Measurements from ENCODE around the gene ZGPAT. TPM values are rescaled to one million over a fixed set of nuclear protein-coding genes. Genes with fewer than 3 reads are reported as not detected.

ZGPAT gene
- polyA plus RNA-seq, 1 donor from 2014 or later = 59.4 TPM

- Mint-ChIP-seq H3K4me3 (peak overlapping the region in 1 of 4 donors; percentile 45), H3K4me1 (peaks cover 0 to 2% (median 0%) of the 10 kb centered on the region in 3 donors), H3K27ac (peak overlapping the region in 1 of 3 donors; percentile 71), H3K9me3 (no peaks in the 10 kb centered on the region), H3K27me3 (no peaks in the 10 kb centered on the region), H3K36me3 (no peaks in the 10 kb centered on the region)
Observed at GRCh38 chr20:63686492-63687321, 21.1 kb upstream of the ZGPAT start.

- Mint-ChIP-seq H3K36me3 (no peaks in the 10 kb centered on the region), H3K4me3 (no peak overlapping the region), H3K4me1 (peaks cover 0 to 2% (median 0%) of the 10 kb centered on the region in 3 donors), H3K27me3 (no peaks in the 10 kb centered on the region), H3K27ac (no peak overlapping the region), H3K9me3 (no peaks in the 10 kb centered on the region)
Observed at GRCh38 chr20:63687419-63688178, 20.2 kb upstream of the ZGPAT start.

- Mint-ChIP-seq H3K9me3 (no peaks in the 10 kb centered on the region), H3K27me3 (no peaks in the 10 kb centered on the region), H3K27ac (no peak overlapping the region), H3K36me3 (no peaks in the 10 kb centered on the region), H3K4me1 (peaks cover 0 to 2% (median 0%) of the 10 kb centered on the region in 3 donors), H3K4me3 (no peak overlapping the region)
Observed at GRCh38 chr20:63688228-63689045, 19.4 kb upstream of the ZGPAT start.

GRCh38 chr20:63689046-63690002 is 18.5 kb upstream of the ZGPAT start:
- no peaks in the 10 kb centered on the region for H3K27me3 Mint-ChIP-seq
- H3K27ac Mint-ChIP-seq = no peak overlapping the region
- H3K9me3 Mint-ChIP-seq = no peaks in the 10 kb centered on the region
- no peak overlapping the region for H3K4me3 Mint-ChIP-seq
- no peaks in the 10 kb centered on the region for H3K36me3 Mint-ChIP-seq
- H3K4me1 Mint-ChIP-seq = peaks cover 0 to 2% (median 0%) of the 10 kb centered on the region in 3 donors

GRCh38 chr20:63690003-63690897 is 17.6 kb upstream of the ZGPAT start:
- H3K27ac Mint-ChIP-seq = no peak overlapping the region
- H3K4me1 Mint-ChIP-seq = peaks cover 0 to 2% (median 0%) of the 10 kb centered on the region in 3 donors
- no peaks in the 10 kb centered on the region for H3K9me3 Mint-ChIP-seq
- H3K27me3 Mint-ChIP-seq = no peaks in the 10 kb centered on the region
- no peaks in the 10 kb centered on the region for H3K36me3 Mint-ChIP-seq
- H3K4me3 Mint-ChIP-seq = no peak overlapping the region

- peak overlapping the region in 1 of 3 donors; percentile 53 for H3K27ac Mint-ChIP-seq
- no peaks in the 10 kb centered on the region for H3K9me3 Mint-ChIP-seq
Observed at GRCh38 chr20:63690898-63691710, 16.7 kb upstream of the ZGPAT start.

GRCh38 chr20:63691711-63692435 is 16.0 kb upstream of the ZGPAT start:
- H3K4me3 Mint-ChIP-seq = no peak overlapping the region
- peak overlapping the region in 1 of 3 donors; percentile 53 for H3K27ac Mint-ChIP-seq
- no peaks in the 10 kb centered on the region for H3K27me3 Mint-ChIP-seq
- no peaks in the 10 kb centered on the region for H3K9me3 Mint-ChIP-seq
- H3K36me3 Mint-ChIP-seq = no peaks in the 10 kb centered on the region
- H3K4me1 Mint-ChIP-seq = peaks cover 0 to 2% (median 0%) of the 10 kb centered on the region in 3 donors

More at GRCh38 chr20:63690898-63691710, 16.7 kb upstream of the ZGPAT start:
- Mint-ChIP-seq H3K27me3 (no peaks in the 10 kb centered on the region), H3K4me1 (peaks cover 0 to 2% (median 0%) of the 10 kb centered on the region in 3 donors), H3K4me3 (peak overlapping the region in 1 of 4 donors; percentile 69), H3K36me3 (no peaks in the 10 kb centered on the region)

- no peaks in the 10 kb centered on the region for H3K36me3 Mint-ChIP-seq
Observed at GRCh38 chr20:63692436-63693082, 15.3 kb upstream of the ZGPAT start.

GRCh38 chr20:63693083-63693732 is 14.6 kb upstream of the ZGPAT start:
- H3K27me3 Mint-ChIP-seq = no peaks in the 10 kb centered on the region
- H3K36me3 Mint-ChIP-seq = no peaks in the 10 kb centered on the region
- no peak overlapping the region for H3K4me3 Mint-ChIP-seq
- peak overlapping the region in 1 of 3 donors; percentile 39 for H3K27ac Mint-ChIP-seq
- H3K4me1 Mint-ChIP-seq = peaks cover 0 to 4% (median 0%) of the 10 kb centered on the region in 3 donors
- no peaks in the 10 kb centered on the region for H3K9me3 Mint-ChIP-seq

More at GRCh38 chr20:63692436-63693082, 15.3 kb upstream of the ZGPAT start:
- Mint-ChIP-seq H3K4me1 (peaks cover 0 to 4% (median 0%) of the 10 kb centered on the region in 3 donors), H3K9me3 (no peaks in the 10 kb centered on the region), H3K4me3 (no peak overlapping the region), H3K27me3 (no peaks in the 10 kb centered on the region), H3K27ac (peak overlapping the region in 2 of 3 donors; percentile 25 to 39)

GRCh38 chr20:63693733-63694583 is 13.9 kb upstream of the ZGPAT start:
- H3K9me3 Mint-ChIP-seq = no peaks in the 10 kb centered on the region
- H3K4me3 Mint-ChIP-seq = peak overlapping the region in 1 of 4 donors; percentile 8
- H3K36me3 Mint-ChIP-seq = no peaks in the 10 kb centered on the region

More at GRCh38 chr20:63693733-63694583, 13.9 kb upstream of the ZGPAT start:
- peaks cover 0 to 4% (median 0%) of the 10 kb centered on the region in 3 donors for H3K4me1 Mint-ChIP-seq
- no peak overlapping the region for H3K27ac Mint-ChIP-seq
- no peaks in the 10 kb centered on the region for H3K27me3 Mint-ChIP-seq

All from IgD-negative memory B cell (primary cell).